Measurements from ENCODE around the gene PITX2.

PITX2 gene

GRCh38 chr4:110617075-110617640 is 5.7 kb downstream of the PITX2 start:
- Histone ChIP-seq H3K4me1 (ENCODE audit: insufficient read depth, insufficient read length) (peaks cover 5% of the 10 kb centered on the region), H3K9me3 (ENCODE audit: insufficient read depth, low read length) (no peaks in the 10 kb centered on the region), H3K4me3 (ENCODE audit: insufficient read length, low read depth) (no peak overlapping the region), H3K36me3 (ENCODE audit: insufficient read depth, insufficient read length, low read length) (no peaks in the 10 kb centered on the region), H3K9ac (ENCODE audit: insufficient read length, low read depth) (no peak overlapping the region), H3K27me3 (ENCODE audit: insufficient read depth, insufficient read length) (peaks cover 100% of the 10 kb centered on the region)
- TF ChIP-seq YY1 (IDR thresholded peaks at IDR 0.05; ENCODE audit: insufficient read depth, insufficient read length): no peak
- no peak for TF ChIP-seq SUZ12 (IDR thresholded peaks at IDR 0.05; ENCODE audit: extremely low read depth, insufficient read depth, insufficient read length)
- no peak for DNase-seq (ENCODE audit: low read depth, low spot score)

GRCh38 chr4:110616238-110617074 is 6.4 kb downstream of the PITX2 start:
- no peak overlapping the region for H3K9ac ChIP-seq (ENCODE audit: insufficient read length, low read depth)
- no peak overlapping the region for H3K4me3 ChIP-seq (ENCODE audit: insufficient read length, low read depth)
- peaks cover 100% of the 10 kb centered on the region for H3K27me3 ChIP-seq (ENCODE audit: insufficient read depth, insufficient read length)
- peaks cover 4% of the 10 kb centered on the region for H3K4me1 ChIP-seq (ENCODE audit: insufficient read depth, insufficient read length)
- H3K36me3 ChIP-seq (ENCODE audit: insufficient read depth, insufficient read length, low read length): no peaks in the 10 kb centered on the region
- TF ChIP-seq SUZ12 (IDR thresholded peaks at IDR 0.05; ENCODE audit: extremely low read depth, insufficient read depth, insufficient read length): no peak
- no peak for TF ChIP-seq YY1 (IDR thresholded peaks at IDR 0.05; ENCODE audit: insufficient read depth, insufficient read length)
- TF ChIP-seq ZNF274 (IDR thresholded peaks at IDR 0.05; ENCODE audit: low read depth, low read length): no peak
- no peak for DNase-seq (ENCODE audit: low read depth, low spot score)
- H3K9me3 ChIP-seq (ENCODE audit: insufficient read depth, low read length): no peaks in the 10 kb centered on the region

DNA sequence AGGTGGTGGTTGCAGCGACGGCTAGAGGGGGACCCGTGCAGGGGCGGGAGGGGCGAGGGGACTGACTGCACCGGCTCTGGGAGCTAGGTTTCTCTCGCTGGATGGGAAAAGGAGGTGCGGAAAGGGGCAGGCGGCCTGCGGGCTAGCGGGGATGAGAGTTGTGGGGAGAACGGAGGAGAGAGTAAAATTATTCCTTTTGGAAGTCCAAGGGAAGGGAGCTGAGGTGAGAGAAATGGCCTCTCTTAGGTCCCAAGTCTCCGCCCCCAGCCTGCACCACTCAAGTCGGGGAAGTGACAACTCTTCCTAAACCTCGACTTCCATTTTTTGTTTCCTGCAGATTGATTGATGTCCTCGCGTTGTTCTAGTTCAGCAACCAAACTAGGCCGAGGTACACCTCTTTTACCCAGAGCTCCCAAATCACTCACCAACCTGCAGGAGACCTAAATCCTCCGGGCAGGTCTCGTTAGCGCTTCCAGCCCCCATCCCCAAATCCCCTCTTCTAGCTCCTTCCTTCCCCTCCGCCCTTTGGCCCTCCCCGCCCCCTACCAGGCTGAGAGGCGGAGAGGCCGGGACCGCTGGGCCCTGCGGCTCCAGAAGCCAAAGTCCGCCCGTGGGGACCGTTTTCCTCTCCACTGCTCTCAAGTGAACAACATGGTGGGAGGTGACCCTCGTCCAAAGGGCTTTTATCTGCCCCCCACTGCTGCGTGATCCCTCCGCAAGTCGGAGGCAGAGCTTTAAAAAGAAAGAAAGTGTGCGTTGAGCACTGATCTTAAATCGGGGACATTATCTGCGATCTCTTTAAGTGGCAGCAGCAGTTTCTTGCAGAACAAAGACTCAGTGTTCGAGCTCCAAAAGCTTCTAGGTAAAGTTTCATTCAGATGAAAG is 7.3 kb downstream of the PITX2 start:
- Histone ChIP-seq H3K27me3 (ENCODE audit: insufficient read depth, insufficient read length) (peaks cover 100% of the 10 kb centered on the region), H3K9me3 (ENCODE audit: insufficient read depth, low read length) (no peaks in the 10 kb centered on the region), H3K4me3 (ENCODE audit: insufficient read length, low read depth) (peak overlapping the region; percentile 12), H3K36me3 (ENCODE audit: insufficient read depth, insufficient read length, low read length) (no peaks in the 10 kb centered on the region), H3K9ac (ENCODE audit: insufficient read length, low read depth) (no peak overlapping the region), H3K4me1 (ENCODE audit: insufficient read depth, insufficient read length) (peaks cover 4% of the 10 kb centered on the region)
- peak; percentile 61 for TF ChIP-seq SUZ12 (IDR thresholded peaks at IDR 0.05; ENCODE audit: extremely low read depth, insufficient read depth, insufficient read length)
- TF ChIP-seq YY1 (IDR thresholded peaks at IDR 0.05; ENCODE audit: insufficient read depth, insufficient read length): no peak
- no peak for TF ChIP-seq ZNF274 (IDR thresholded peaks at IDR 0.05; ENCODE audit: low read depth, low read length)
- DNase-seq (ENCODE audit: low read depth, low spot score): no peak

DNA sequence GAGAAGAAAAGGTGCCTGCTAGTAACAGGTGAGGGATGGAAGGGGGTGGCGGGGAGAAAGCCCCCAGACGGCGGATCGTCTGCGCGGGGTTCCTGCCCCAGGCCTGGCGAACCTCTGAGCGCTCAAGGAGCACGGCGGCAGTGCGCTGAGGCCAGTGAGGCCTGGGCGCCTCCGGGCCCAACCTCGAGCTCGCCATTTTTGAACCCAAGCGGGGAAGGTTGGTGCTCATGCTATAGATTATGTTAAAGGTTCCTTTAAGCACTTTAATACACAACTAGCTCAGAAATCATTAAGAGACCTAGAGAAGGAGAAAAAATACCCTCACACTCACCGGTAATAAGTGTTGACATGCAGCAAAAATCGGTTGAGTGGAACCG is 7.9 kb downstream of the PITX2 start:
- Histone ChIP-seq H3K4me1 (ENCODE audit: insufficient read depth, insufficient read length) (peaks cover 4% of the 10 kb centered on the region), H3K9ac (ENCODE audit: insufficient read length, low read depth) (no peak overlapping the region), H3K27me3 (ENCODE audit: insufficient read depth, insufficient read length) (peaks cover 100% of the 10 kb centered on the region), H3K4me3 (ENCODE audit: insufficient read length, low read depth) (no peak overlapping the region), H3K36me3 (ENCODE audit: insufficient read depth, insufficient read length, low read length) (no peaks in the 10 kb centered on the region), H3K9me3 (ENCODE audit: insufficient read depth, low read length) (no peaks in the 10 kb centered on the region)
- no peak for TF ChIP-seq YY1 (IDR thresholded peaks at IDR 0.05; ENCODE audit: insufficient read depth, insufficient read length)
- no peak for TF ChIP-seq SUZ12 (IDR thresholded peaks at IDR 0.05; ENCODE audit: extremely low read depth, insufficient read depth, insufficient read length)
- TF ChIP-seq ZNF274 (IDR thresholded peaks at IDR 0.05; ENCODE audit: low read depth, low read length): no peak
- DNase-seq (ENCODE audit: low read depth, low spot score): no peak

DNA sequence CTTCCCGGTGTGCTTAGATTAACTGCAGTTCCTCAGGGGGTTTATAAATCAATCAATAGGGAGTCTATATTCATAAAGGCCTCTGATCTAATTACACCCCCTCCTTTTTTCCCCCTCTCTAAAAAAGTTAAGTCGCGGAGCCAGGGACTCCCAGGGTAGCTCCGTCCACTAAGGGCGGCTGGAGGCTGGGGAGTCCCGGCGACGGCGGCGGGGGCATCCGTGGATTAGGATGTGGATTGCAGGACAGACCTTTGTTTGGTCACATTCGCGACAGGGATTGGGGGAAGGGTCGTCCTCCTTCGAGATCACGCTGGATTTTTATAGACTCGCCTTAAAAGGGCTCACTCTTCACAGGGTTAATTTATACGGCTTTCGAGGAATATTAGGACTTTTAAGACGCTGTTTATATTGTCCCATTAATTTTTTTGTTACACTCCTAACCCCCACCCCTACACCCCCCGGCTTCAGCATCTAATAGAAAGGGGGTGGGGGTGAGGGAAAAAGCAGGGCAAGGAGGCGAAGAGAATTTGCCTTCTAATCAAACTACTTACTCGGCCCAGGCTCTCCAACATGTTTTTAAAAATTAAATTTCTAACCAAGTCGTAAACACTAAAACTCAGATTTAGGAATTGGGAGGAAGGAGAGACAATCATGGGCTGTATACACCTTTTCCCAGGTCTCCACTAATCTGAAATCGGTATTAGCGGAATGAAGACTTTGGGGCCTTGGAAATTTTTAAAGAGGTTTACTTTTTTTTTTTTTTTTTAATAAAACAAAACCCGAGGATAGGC is 8.5 kb downstream of the PITX2 start:
- Histone ChIP-seq H3K4me3 (ENCODE audit: insufficient read length, low read depth) (no peak overlapping the region), H3K4me1 (ENCODE audit: insufficient read depth, insufficient read length) (peaks cover 4% of the 10 kb centered on the region), H3K27me3 (ENCODE audit: insufficient read depth, insufficient read length) (peaks cover 100% of the 10 kb centered on the region), H3K9me3 (ENCODE audit: insufficient read depth, low read length) (no peaks in the 10 kb centered on the region), H3K9ac (ENCODE audit: insufficient read length, low read depth) (no peak overlapping the region), H3K36me3 (ENCODE audit: insufficient read depth, insufficient read length, low read length) (no peaks in the 10 kb centered on the region)
- DNase-seq (ENCODE audit: low read depth, low spot score): no peak
- TF ChIP-seq ZNF274 (IDR thresholded peaks at IDR 0.05; ENCODE audit: low read depth, low read length) (no peak), YY1 (IDR thresholded peaks at IDR 0.05; ENCODE audit: insufficient read depth, insufficient read length) (no peak), SUZ12 (IDR thresholded peaks at IDR 0.05; ENCODE audit: extremely low read depth, insufficient read depth, insufficient read length) (no peak)

- Histone ChIP-seq H3K36me3 (ENCODE audit: insufficient read depth, insufficient read length, low read length) (no peaks in the 10 kb centered on the region), H3K9me3 (ENCODE audit: insufficient read depth, low read length) (no peaks in the 10 kb centered on the region), H3K27me3 (ENCODE audit: insufficient read depth, insufficient read length) (peaks cover 100% of the 10 kb centered on the region), H3K4me1 (ENCODE audit: insufficient read depth, insufficient read length) (peaks cover 2% of the 10 kb centered on the region), H3K9ac (ENCODE audit: insufficient read length, low read depth) (no peak overlapping the region), H3K4me3 (ENCODE audit: insufficient read length, low read depth) (no peak overlapping the region)
- TF ChIP-seq SUZ12 (IDR thresholded peaks at IDR 0.05; ENCODE audit: extremely low read depth, insufficient read depth, insufficient read length): no peak
- no peak for TF ChIP-seq ZNF274 (IDR thresholded peaks at IDR 0.05; ENCODE audit: low read depth, low read length)
- TF ChIP-seq YY1 (IDR thresholded peaks at IDR 0.05; ENCODE audit: insufficient read depth, insufficient read length): no peak
- no peak for DNase-seq (ENCODE audit: low read depth, low spot score)
Measured at GRCh38 chr4:110613745-110614144, 9.1 kb downstream of the PITX2 start.

Data from NT2/D1 (cell line).